Activated T-helper 17 cell treated with anti-CD3 and anti-CD28 coated beads, Interleukin-2, amount 50 U/mL, for 72 hours (primary cell): ENCODE measurements around the gene C9orf43. TPM values are rescaled to one million over a fixed set of nuclear protein-coding genes. Genes with fewer than 3 reads are reported as not detected.

ENCODE experiments used
- ATAC-seq: fragments of 150-1000 bp; cut with Tn5 transposase; replicated peaks from 2 replicates; pipeline ENCODE4 v1.10.0; 2021; ENCODE audit warnings: mild to moderate bottlenecking, moderate library complexity
- H3K27ac Mint-ChIP-seq: one replicate; pipeline ENCODE4 v1.8.0; 2022; ENCODE audit warnings: mixed read lengths
- H3K27me3 Mint-ChIP-seq: one replicate; pipeline ENCODE4 v1.8.0; 2022; ENCODE audit warnings: mixed read lengths
- H3K36me3 Mint-ChIP-seq: one replicate; pipeline ENCODE4 v1.8.0; 2022; ENCODE audit warnings: low read depth, mild to moderate bottlenecking, mixed read lengths
- H3K4me1 Mint-ChIP-seq: one replicate; pipeline ENCODE4 v1.8.0; 2022; ENCODE audit warnings: mixed read lengths
- H3K4me3 Mint-ChIP-seq: one replicate; pipeline ENCODE4 v1.8.0; 2022; ENCODE audit warnings: mild to moderate bottlenecking, mixed read lengths
- H3K9me3 Mint-ChIP-seq: one replicate; pipeline ENCODE4 v1.8.0; 2022; ENCODE audit warnings: mixed read lengths
- total RNA-seq, 2 donors: library from RNA; stranded (reverse); gene quantifications; one replicate each; pipeline ENCODE4 v1.2.3, GENCODE V29; 2022

Gene C9orf43
- total RNA-seq, 2 donors from 2014 or later = 0.69 to 0.76 TPM

- Mint-ChIP-seq H3K4me1 (no peaks in the 10 kb centered on the region), H3K27ac (no peak overlapping the region), H3K27me3 (no peaks in the 10 kb centered on the region), H3K36me3 (no peaks in the 10 kb centered on the region), H3K4me3 (no peak overlapping the region), H3K9me3 (no peaks in the 10 kb centered on the region)
- ATAC-seq = no peak
Observed at GRCh38 chr9:113461943-113462342, 51.4 kb downstream of the C9orf43 start.

DNA sequence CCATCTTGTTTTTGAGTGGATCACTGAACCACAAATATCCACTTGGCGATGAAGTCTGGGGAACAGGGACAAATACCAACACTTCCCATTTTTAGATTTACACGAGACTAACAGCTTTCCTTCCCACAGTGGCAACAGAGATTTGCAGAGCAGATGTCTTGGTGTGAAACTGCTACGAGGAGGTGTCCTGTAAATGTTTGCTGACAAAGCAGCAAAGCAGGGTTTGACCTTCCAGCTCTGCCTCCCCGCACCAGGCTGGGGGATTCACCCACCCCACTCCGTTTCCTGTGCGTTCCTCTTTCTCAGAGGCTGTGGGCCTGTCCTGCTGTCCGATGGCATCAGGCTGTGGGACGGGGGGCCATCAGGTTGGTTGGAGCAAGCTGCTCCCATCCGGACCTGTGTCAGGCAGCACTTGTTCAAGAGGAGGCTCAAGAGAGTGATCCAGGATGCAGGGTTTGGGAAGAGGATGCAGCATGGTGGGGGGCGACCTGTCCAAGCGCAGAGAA, 52.3 kb downstream of the C9orf43 start:
- Mint-ChIP-seq H3K27me3 (no peaks in the 10 kb centered on the region), H3K36me3 (no peaks in the 10 kb centered on the region), H3K9me3 (no peaks in the 10 kb centered on the region), H3K4me1 (no peaks in the 10 kb centered on the region), H3K27ac (no peak overlapping the region), H3K4me3 (no peak overlapping the region)
- no peak for ATAC-seq

GRCh38 chr9:113463418-113464285, 53.1 kb downstream of the C9orf43 start, which contains the start of gene RGS3:
RGS3 (plus strand) TSS chr9:113463727; CDS start chr9:113463803, 76 bp downstream.
- ATAC-seq = peak; percentile 65
- H3K4me3 Mint-ChIP-seq = peak within 1 kb of the TSS; percentile 24
- H3K36me3 Mint-ChIP-seq = no peaks in the 10 kb centered on the region
- no peak within 1 kb of the TSS for H3K27ac Mint-ChIP-seq
- H3K27me3 Mint-ChIP-seq = no peaks in the 10 kb centered on the region
- no peaks in the 10 kb centered on the region for H3K4me1 Mint-ChIP-seq
- H3K9me3 Mint-ChIP-seq = no peaks in the 10 kb centered on the region

DNA sequence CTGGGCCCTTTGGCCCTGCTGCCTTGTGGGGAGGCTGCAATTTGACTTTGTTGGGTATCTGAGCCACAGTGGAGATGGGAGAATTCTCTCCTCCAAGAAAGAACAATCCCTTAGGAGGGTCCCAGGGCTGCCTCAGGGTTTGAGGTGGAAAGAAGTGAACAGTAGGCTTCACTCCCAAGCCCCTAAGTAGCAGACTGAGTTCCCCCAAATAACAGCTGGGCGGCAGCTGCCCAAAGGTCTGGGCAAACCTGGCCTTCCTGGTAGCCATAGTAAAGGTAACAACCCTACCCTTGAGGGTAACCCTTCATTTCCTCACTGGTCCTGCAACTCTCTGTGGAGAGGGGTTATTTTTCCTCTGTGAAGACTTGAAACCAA, 53.7 kb downstream of the C9orf43 start:
- Mint-ChIP-seq H3K27me3 (no peaks in the 10 kb centered on the region), H3K4me1 (no peaks in the 10 kb centered on the region), H3K27ac (no peak overlapping the region), H3K36me3 (no peaks in the 10 kb centered on the region), H3K4me3 (peak overlapping the region; percentile 24), H3K9me3 (no peaks in the 10 kb centered on the region)
- no peak for ATAC-seq

- Mint-ChIP-seq H3K9me3 (no peaks in the 10 kb centered on the region), H3K36me3 (no peaks in the 10 kb centered on the region), H3K27ac (peak overlapping the region; percentile 18), H3K4me3 (no peak overlapping the region), H3K4me1 (no peaks in the 10 kb centered on the region), H3K27me3 (no peaks in the 10 kb centered on the region)
- ATAC-seq = no peak
Observed at GRCh38 chr9:113465599-113466140, 55.1 kb downstream of the C9orf43 start.

DNA sequence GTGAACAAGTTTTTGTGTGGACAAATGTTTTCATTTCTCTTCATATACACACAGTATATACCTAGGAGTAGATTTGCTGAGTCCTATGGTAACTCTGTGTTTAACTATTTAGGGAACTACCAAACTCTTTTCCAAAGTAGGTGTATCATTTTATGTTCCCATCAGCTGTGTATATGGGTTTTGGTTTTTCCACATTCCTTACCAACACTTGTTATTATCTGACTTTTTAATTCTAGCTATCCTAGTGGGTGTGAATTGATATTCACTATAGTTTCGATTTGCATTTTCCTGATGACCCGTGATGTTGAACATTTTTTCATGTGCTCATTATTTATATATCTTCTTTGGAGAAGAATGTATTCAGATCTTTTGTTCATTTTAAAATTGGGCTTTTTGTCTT, 56.6 kb downstream of the C9orf43 start:
- no peak for ATAC-seq
- H3K4me3 Mint-ChIP-seq = no peak overlapping the region
- no peaks in the 10 kb centered on the region for H3K4me1 Mint-ChIP-seq
- no peaks in the 10 kb centered on the region for H3K36me3 Mint-ChIP-seq
- H3K27me3 Mint-ChIP-seq = no peaks in the 10 kb centered on the region
- H3K9me3 Mint-ChIP-seq = no peaks in the 10 kb centered on the region
- H3K27ac Mint-ChIP-seq = no peak overlapping the region

GRCh38 chr9:113468716-113469448, 58.3 kb downstream of the C9orf43 start:
- ATAC-seq = no peak
- Mint-ChIP-seq H3K27ac (no peak overlapping the region), H3K27me3 (no peaks in the 10 kb centered on the region), H3K9me3 (no peaks in the 10 kb centered on the region), H3K4me3 (no peak overlapping the region), H3K36me3 (no peaks in the 10 kb centered on the region), H3K4me1 (no peaks in the 10 kb centered on the region)

DNA sequence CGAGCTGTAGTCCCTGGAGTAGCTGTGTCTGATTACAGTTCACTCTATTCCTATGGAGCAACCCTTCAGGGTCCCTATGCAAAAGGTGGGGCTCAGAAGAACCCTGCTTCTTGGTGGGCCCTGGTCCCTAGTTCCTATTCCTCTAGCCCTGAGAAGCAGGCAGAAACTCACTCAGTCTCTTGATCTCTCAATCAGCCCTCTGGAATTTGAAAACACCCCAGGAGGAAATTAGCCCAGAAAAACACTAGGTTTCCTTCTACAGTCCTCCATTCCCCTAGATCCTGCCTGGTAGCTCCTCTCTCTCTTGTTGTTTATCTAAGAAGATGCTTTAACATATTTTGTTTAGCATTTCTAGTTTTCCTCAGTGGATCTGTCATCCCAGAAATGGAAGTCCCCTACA, 60.6 kb downstream of the C9orf43 start:
- H3K36me3 Mint-ChIP-seq = no peaks in the 10 kb centered on the region
- H3K27me3 Mint-ChIP-seq = no peaks in the 10 kb centered on the region
- no peaks in the 10 kb centered on the region for H3K9me3 Mint-ChIP-seq
- ATAC-seq = no peak
- H3K27ac Mint-ChIP-seq = no peak overlapping the region
- H3K4me1 Mint-ChIP-seq = no peaks in the 10 kb centered on the region
- H3K4me3 Mint-ChIP-seq = no peak overlapping the region

GRCh38 chr9:113471566-113471965, 61.0 kb downstream of the C9orf43 start:
- no peaks in the 10 kb centered on the region for H3K27me3 Mint-ChIP-seq
- H3K4me3 Mint-ChIP-seq = no peak overlapping the region

DNA sequence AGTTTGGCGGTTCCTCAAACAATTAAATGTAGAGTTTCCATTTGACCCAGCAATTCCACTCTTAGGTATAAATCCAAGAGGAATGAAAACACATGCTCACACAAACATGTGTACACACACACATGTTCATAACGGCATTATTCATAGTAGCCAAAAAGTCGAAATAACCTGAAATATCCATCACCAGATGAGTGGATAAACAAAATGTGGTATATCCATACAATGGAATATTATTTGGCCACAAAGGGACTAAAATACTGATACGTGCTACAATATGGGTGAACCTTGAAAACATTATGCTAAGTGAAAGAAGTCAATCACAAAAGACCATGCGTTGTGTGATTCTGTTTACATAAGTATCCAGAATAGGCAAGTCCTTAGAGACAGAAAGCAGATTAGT, 61.7 kb downstream of the C9orf43 start:
- no peak overlapping the region for H3K4me3 Mint-ChIP-seq
- H3K9me3 Mint-ChIP-seq = no peaks in the 10 kb centered on the region
- no peak overlapping the region for H3K27ac Mint-ChIP-seq
- H3K36me3 Mint-ChIP-seq = no peaks in the 10 kb centered on the region
- H3K4me1 Mint-ChIP-seq = no peaks in the 10 kb centered on the region
- H3K27me3 Mint-ChIP-seq = no peaks in the 10 kb centered on the region
- no peak for ATAC-seq

More at GRCh38 chr9:113471566-113471965, 61.0 kb downstream of the C9orf43 start:
- ATAC-seq = no peak
- no peaks in the 10 kb centered on the region for H3K9me3 Mint-ChIP-seq
- no peaks in the 10 kb centered on the region for H3K4me1 Mint-ChIP-seq
- no peak overlapping the region for H3K27ac Mint-ChIP-seq
- H3K36me3 Mint-ChIP-seq = no peaks in the 10 kb centered on the region

DNA sequence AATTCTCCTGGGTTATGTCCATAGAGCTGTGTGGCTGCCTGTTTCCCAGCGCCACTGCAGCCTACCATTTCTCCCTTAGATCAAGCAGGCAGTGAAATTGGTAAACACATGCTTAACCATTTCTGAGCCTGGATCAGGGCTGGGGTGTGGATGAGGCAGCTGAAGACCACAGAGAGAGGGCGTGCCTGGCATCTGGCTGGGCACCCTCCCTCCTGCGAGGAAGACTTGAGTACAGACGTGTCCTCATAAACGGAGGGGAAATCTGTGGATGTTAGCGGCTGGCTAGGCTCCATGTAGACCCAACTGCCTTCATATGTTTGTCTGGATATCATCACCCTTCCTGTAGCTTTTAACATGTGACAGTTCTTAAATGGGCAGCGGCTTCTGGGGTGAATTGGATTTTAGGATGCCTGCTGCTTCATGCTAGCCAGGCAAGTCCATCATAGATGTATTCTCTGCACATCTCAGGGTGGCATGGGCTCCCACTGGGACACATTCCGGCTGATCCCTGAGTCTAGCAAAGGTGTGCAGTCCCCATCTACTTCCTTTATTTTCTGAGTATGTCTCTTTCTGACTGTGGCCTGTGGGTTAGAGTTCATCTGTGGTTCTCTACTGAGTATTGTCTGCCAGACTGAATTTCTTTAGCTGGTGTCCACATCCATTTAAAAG, 63.9 kb downstream of the C9orf43 start:
- H3K4me1 Mint-ChIP-seq = peaks cover 5% of the 10 kb centered on the region
- no peaks in the 10 kb centered on the region for H3K36me3 Mint-ChIP-seq
- H3K27ac Mint-ChIP-seq = no peak overlapping the region
- H3K4me3 Mint-ChIP-seq = no peak overlapping the region
- H3K27me3 Mint-ChIP-seq = no peaks in the 10 kb centered on the region
- ATAC-seq = no peak
- no peaks in the 10 kb centered on the region for H3K9me3 Mint-ChIP-seq

GRCh38 chr9:113475031-113475430, 64.5 kb downstream of the C9orf43 start:
- Mint-ChIP-seq H3K4me1 (peaks cover 10% of the 10 kb centered on the region), H3K36me3 (no peaks in the 10 kb centered on the region), H3K4me3 (no peak overlapping the region), H3K9me3 (no peaks in the 10 kb centered on the region), H3K27me3 (no peaks in the 10 kb centered on the region), H3K27ac (no peak overlapping the region)
- no peak for ATAC-seq

- H3K27me3 Mint-ChIP-seq = no peaks in the 10 kb centered on the region
- H3K36me3 Mint-ChIP-seq = no peaks in the 10 kb centered on the region
- ATAC-seq = no peak
- peaks cover 10% of the 10 kb centered on the region for H3K4me1 Mint-ChIP-seq
- H3K9me3 Mint-ChIP-seq = no peaks in the 10 kb centered on the region
- H3K4me3 Mint-ChIP-seq = no peak overlapping the region
- no peak overlapping the region for H3K27ac Mint-ChIP-seq
Observed at GRCh38 chr9:113475992-113476391, 65.4 kb downstream of the C9orf43 start.

GRCh38 chr9:113476511-113476916, 66.0 kb downstream of the C9orf43 start:
- peaks cover 10% of the 10 kb centered on the region for H3K4me1 Mint-ChIP-seq
- no peak overlapping the region for H3K27ac Mint-ChIP-seq
- ATAC-seq = no peak
- no peaks in the 10 kb centered on the region for H3K9me3 Mint-ChIP-seq
- H3K27me3 Mint-ChIP-seq = no peaks in the 10 kb centered on the region
- no peak overlapping the region for H3K4me3 Mint-ChIP-seq
- H3K36me3 Mint-ChIP-seq = no peaks in the 10 kb centered on the region
